LHCN-M2 (cell line): ENCODE data around the gene MMP14. TPM values are rescaled to one million over a fixed set of nuclear protein-coding genes. Genes with fewer than 3 reads are reported as not detected.
"Not testable (repeated sequence)": the region's sequence is repeated elsewhere in the genome, so short reads cannot be mapped to it uniquely, and the experiment has no call there.

ENCODE experiments used
- DNase-seq: peaks from one replicate; pipeline ENCODE4 v3.0.0-alpha.2; 2012; ENCODE audit warnings: low read depth
- total RNA-seq: library from RNA; depleted of rRNA; stranded (reverse); fragments of >200 nt; gene quantifications from 2 replicates; pipeline ENCODE4 v1.2.3, GENCODE V29; 2014

The MMP14 gene
- total RNA-seq, 1 experiment from 2014 or later: 292 TPM

DNA sequence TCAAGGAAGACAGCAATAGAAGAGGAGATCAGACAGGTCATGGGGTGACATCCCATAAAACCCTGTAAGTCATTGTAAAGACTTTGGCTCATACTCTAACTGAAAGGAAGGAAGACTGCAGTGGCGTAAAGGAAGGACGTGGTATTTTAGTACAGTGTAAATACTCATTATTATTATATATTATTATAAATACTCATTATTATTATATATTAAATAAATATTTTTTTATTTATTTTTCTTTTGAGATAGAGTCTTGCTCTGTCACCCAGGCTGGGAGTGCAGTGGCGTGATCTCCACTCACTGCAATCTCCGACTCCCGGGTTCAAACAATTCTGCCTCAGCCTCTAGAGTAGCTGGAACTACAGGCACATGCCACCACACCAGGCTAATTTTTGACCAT lies 20.0 kb downstream of the MMP14 start:
- DNase-seq: no peak

DNA sequence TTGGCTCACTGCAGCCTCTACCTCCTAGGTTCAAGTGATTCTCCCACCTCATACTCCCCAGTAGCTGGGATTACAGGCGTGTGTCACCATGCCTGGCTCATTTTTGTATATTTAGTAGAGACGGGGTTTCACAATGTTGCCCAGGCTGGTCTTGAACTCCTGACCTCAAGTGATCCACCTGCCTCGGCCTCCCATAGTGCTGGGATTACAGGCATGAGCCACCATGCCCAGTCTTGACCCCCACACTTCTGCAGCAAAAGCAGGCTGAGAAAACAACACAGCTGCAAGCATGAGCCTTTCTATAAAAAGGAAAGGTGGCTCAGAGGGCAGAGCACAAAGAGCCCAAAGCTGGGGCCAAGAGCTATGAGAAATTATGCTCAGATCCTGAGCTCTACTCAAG lies 24.0 kb downstream of the MMP14 start:
- DNase-seq: not testable (repeated sequence)

GRCh38 chr14:22861651-22862050 lies 25.3 kb downstream of the MMP14 start:
- DNase-seq: no peak

- no peak for DNase-seq
Measured at GRCh38 chr14:22864979-22865378, 28.6 kb downstream of the MMP14 start.

DNA sequence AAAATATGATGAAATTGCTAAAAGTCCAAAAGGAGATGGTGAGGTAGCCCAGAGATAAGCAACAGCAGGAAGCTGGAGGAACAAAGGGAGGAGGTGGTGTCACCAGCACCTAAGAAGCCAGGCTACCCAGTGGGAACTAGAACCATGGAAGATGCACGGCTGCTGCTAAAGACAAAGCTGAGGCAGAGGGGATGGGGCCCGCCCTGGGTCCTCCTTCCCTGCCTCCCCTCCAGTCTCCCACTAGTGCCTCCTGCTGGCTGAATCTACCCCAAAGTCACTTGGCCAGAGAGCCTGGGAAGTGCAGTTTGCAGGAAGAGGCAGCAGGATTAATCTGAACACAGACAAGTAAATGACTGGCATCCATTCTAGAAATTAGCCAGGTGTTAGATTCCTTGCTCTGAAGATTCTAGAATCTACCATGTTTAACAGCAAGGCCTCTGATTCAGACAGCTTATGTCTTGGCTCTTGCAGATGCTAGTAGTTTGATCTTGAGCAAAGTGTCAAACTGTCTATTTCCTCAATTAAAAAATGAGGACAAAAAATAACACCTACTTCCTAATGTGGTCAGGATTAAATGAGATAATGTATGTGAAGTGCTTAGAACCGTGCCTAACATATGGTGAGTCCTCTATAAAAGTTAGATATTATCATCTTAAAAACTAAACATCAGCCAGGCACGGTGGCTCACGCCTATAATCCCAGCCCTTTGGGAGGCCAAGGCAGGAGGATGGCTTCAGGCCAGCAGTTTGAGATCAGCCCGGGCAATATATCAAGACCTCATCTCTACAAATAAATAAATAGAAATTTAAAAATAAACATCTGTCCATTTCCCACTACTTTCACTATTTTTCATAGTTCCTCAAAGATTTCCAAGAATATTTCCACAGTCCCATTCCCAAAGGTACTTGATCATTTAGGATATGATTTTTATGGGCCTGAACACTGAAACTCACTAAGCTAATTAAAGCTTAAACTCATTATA lies 29.3 kb downstream of the MMP14 start:
- DNase-seq: no peak

- DNase-seq: no peak
Measured at GRCh38 chr14:22866874-22867273, 30.5 kb downstream of the MMP14 start.

- DNase-seq: no peak
Measured at GRCh38 chr14:22870811-22871223, 34.4 kb downstream of the MMP14 start.

GRCh38 chr14:22871224-22872032 lies 35.0 kb downstream of the MMP14 start, which contains the start of gene LRP10:
Gene LRP10 (plus strand): TSS chr14:22871740. CDS start chr14:22872304, 564 bp downstream.
- peak; percentile 82 for DNase-seq

GRCh38 chr14:22872033-22872832 lies 35.8 kb downstream of the MMP14 start:
- peak; percentile 82 for DNase-seq

DNA sequence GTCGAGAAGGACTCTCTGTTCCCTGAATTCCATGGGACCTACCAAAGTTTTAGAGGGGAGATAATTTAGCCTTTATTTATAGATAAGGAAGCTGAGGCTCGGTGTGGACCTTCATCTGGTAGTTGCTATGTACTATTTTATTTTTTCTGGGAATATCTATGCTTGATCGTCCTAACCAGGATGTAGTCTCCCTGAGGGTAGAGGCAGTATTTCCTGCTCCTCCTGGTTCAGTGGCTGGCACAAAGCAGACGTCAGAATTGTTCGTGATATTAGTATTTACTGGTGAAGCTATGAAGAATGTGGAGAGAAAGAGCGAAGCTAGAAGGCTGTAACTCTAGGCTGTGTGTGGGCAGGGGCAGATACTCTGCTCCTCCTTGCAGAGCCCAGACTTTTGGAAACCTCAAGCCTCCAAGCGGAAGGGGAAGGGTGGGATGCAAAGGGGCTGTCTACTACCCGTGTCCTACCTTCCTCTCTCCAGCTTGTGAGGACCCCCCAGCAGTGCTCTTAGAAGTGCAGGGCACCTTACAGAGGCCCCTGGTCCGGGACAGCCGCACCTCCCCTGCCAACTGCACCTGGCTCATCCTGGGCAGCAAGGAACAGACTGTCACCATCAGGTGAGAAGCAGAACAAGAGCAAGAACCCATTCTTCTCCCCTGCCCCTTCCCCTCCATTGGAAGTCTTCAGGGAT lies 36.6 kb downstream of the MMP14 start:
- DNase-seq: no peak

GRCh38 chr14:22875003-22875747 lies 38.8 kb downstream of the MMP14 start:
- DNase-seq: no peak

DNA sequence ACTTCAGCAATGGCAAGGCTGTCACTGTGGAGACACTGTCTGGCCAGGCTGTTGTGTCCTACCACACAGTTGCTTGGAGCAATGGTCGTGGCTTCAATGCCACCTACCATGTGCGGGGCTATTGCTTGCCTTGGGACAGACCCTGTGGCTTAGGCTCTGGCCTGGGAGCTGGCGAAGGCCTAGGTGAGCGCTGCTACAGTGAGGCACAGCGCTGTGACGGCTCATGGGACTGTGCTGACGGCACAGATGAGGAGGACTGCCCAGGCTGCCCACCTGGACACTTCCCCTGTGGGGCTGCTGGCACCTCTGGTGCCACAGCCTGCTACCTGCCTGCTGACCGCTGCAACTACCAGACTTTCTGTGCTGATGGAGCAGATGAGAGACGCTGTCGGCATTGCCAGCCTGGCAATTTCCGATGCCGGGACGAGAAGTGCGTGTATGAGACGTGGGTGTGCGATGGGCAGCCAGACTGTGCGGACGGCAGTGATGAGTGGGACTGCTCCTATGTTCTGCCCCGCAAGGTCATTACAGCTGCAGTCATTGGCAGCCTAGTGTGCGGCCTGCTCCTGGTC lies 39.4 kb downstream of the MMP14 start:
- DNase-seq: no peak

- no peak for DNase-seq
Measured at GRCh38 chr14:22877000-22877501, 40.7 kb downstream of the MMP14 start.

GRCh38 chr14:22878271-22879246 lies 42.2 kb downstream of the MMP14 start:
- peak; percentile 65 for DNase-seq

GRCh38 chr14:22882064-22882463 lies 45.7 kb downstream of the MMP14 start:
- DNase-seq: no peak

GRCh38 chr14:22882529-22883172 lies 46.3 kb downstream of the MMP14 start:
- DNase-seq: no peak

DNA sequence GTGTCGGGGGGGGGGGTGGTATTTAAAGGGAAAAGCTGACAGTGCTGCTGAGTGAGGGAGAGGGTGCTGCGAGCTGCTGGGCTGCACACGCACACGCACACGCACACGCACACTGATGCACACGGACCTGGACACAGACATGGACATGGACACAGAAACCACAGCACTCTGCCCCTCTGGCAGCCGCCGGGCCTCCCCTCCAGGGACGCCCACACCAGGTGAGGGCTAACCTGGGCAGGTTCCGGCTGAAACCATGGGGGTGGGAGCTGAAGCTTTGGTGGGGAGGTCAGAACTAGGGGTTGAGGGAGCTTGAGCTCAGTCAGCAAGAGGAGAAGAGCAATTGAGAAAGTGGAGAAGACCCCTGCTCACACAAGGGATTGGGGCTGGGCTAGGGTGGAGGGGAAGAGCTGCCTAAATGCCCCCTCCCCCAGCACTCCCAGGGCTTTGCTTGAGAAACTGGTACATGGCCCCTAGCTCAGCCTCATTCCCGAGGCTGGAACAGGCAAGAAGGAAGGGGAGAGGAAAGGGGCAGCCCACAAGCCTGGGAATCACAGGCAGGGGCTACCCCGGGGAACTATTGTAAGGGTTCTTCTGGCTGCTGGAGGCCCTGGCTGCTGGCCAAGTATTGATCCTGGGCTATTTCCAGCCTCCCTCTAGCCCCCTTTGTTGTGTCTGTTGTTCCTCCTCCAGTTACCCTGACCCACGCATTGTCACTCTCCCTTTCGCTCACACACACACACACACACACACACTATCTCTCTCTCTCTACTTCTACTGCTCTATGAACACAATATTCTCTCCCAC lies 47.0 kb downstream of the MMP14 start, which contains the start of gene REM2:
TSS of gene REM2 (plus strand) at position 50 of the 804 bp plus-strand sequence. CDS start at position 116, 66 bp downstream.
- no peak for DNase-seq
